Posterior vena cava (tissue), 2 donors: ENCODE measurements around the gene MACROD2. TPM values are rescaled to one million over a fixed set of nuclear protein-coding genes. Genes with fewer than 3 reads are reported as not detected.

Experiments
- DNase-seq: peaks from one replicate; pipeline ENCODE4 v3.0.0-alpha.2; 2020; ENCODE audit warnings: low spot score
- intact Hi-C, 2 donors: fragments of 100-400 bp; cut with DNase I; formaldehyde crosslinking; loops; one replicate each; pipeline versions ENCODE4 v1.14.1 to v1.14.2; 2022 to 2023
- total RNA-seq, 2 donors: library from RNA; stranded (reverse); fragmentation: NEBNext Ultra II Directional; extraction: Animal tissue kit (Norgen Biotek cat#: 25700); gene quantifications; one replicate each; pipeline ENCODE4 v1.2.1, GENCODE V29; 2021
- donor health status: DM: yes; HTN: yes; CAD: no.
- donor health status: DM: yes; HTN: yes; CAD: no.

Gene MACROD2
- total RNA-seq, 2 donors from 2014 or later: 15.5 to 25.5 TPM

DNA sequence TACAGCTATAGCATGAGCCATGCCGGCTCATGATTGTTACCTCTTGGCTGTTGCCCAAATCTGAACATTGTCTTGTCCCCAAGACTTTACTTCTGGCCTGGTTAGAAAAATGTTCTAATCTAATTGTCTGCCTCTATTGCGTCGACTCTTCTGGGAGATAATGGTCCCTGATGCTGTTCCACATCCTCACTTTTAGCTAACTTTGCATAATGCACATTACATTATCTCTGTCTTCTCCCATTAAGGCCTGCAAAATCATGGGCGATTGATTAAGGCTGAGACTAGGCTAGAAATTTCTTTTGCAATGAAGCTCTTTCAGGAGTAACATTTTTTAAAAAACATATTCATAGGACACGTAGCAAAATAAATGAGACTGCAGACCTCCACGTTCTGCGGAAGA lies 1616.9 kb downstream of the MACROD2 start:
- DNase-seq: no peak
- intact Hi-C loops: no loop called here

- no peak for DNase-seq
- intact Hi-C loops: no loop called here
Observed at GRCh38 chr20:15612769-15613168, 1617.5 kb downstream of the MACROD2 start.

GRCh38 chr20:15613530-15613929 lies 1618.2 kb downstream of the MACROD2 start:
- intact Hi-C loops: no loop called here
- no peak for DNase-seq

GRCh38 chr20:15616626-15617025 lies 1621.3 kb downstream of the MACROD2 start:
- intact Hi-C loops: no loop called here
- no peak for DNase-seq

DNA sequence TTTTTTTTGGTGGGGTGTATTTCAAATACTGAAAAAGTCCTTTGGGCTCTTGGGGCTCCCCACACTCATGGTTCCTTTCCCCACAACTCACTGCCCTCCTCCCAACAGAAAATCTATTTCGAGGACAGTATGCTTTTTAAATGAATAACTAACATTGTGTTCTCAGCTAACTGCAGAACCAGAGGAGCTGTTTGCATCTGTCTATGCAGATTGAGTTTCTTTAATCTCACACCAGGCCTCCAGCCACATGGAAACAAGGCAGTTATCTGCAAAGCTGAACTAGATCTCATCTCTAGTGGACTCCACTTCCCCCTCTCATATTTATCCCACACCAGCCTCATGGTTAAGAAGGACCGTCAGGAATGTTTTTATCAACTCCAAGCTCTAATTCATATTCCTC lies 1622.8 kb downstream of the MACROD2 start:
- intact Hi-C loops: no loop called here

GRCh38 chr20:15618912-15619311 lies 1623.6 kb downstream of the MACROD2 start:
- intact Hi-C loops: no loop called here
- DNase-seq: no peak

More for the DNA sequence above, 1622.8 kb downstream of the MACROD2 start:
- no peak for DNase-seq

- no peak for DNase-seq
- intact Hi-C loops: no loop called here
Observed at GRCh38 chr20:15619341-15619740, 1624.0 kb downstream of the MACROD2 start.

DNA sequence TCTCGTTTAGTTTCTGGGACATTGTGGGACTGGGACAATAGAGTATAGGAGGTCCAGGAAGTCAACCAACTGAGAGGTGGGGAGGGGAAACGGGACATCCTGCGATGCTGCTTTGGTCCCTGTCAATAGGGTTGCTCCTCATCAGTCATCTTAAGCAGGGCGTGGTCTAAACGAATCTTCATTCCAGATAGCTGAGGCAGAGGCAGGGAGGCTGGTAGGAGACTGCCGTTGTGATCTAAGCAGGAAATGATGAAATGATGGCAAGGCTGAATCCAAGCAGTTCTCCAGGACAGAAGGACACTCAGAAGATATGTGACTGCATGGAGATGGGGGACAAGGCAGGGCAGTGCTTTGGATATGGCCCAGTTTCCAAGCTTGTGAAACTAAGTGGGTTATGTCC lies 1624.5 kb downstream of the MACROD2 start:
- intact Hi-C loops: no loop called here
- no peak for DNase-seq

DNA sequence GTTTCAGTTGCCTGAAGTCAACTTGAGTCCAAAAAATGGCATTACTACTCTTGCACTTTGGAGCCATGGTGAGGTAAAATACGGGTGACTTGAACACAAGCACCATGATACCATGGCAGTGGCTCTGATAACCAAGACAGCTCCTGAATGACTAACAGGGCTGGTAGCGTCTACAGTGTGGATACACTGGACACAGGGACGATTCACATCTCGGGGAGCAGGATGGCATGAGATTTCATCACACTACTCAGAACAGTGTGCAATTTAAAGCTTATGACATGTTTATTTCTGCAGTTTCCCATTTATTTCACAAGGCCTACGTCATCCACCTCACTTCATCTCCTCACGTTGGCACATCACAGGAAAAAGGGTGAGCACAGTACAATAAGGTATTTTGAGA lies 1627.1 kb downstream of the MACROD2 start:
- DNase-seq: no peak
- intact Hi-C loops: no loop called here

GRCh38 chr20:15623215-15623614 lies 1627.9 kb downstream of the MACROD2 start:
- no peak for DNase-seq
- intact Hi-C loops: no loop called here

DNA sequence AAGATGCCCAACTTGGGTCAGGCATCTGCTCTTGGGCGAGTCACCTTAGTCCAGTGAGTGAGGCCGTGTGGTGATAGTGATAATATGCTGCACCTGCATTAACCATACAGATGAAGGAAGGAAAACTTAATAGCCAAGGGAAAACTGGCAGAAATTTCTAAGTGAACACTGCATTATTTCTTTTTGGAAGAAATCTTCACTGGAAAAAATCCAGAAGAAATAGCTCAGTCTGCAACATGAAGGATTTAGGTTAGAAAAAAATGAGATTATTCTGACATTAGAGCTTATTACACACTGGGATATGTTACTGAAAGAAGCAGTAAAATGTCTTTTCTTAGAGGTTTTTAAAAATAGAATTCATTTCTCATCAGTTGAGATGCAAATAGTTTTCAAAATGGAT lies 1630.7 kb downstream of the MACROD2 start:
- intact Hi-C loops: no loop called here

DNA sequence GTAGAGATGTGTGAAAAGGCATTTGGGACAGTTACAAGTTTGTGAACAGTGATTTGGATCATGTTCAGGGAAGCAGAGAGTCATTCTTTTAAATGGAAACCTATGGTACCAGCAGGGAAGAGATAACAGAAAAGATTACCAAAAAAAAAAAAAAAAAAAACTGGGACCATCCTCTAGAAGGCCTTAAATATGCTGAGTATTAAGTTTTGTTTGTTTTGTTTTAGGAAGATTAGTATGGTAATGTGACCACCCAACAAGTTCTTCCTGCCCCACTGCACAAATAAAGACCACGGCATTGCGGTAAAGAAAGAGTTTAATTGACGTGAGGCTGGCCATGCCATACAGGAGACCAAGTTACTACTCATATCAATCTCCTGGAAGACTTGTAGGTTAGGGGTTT lies 1631.8 kb downstream of the MACROD2 start:
- intact Hi-C loops: no loop called here
- DNase-seq: no peak

More for the DNA sequence above, 1630.7 kb downstream of the MACROD2 start:
- DNase-seq: no peak

DNA sequence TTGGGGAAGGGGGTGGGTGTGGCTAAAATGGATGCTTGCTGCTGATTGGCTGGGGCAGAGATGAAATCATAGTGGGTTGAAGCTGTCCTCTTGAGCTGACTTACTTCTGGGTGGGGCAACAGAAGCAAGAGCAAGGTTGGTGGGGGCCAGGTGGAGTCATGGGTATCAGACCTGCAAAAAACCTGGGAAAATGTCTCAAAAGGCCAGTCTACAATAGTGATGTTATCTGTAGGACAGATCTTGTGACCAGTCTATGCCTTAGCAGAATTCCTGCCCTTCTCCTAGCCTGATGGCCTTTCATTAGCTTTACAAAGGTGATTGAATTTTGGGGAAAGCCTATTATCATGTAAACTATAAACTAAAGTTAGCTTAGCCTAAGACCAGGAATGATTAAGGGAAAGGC lies 1632.2 kb downstream of the MACROD2 start:
- intact Hi-C loops: no loop called here
- DNase-seq: no peak

GRCh38 chr20:15628851-15629353 lies 1633.6 kb downstream of the MACROD2 start:
- no peak for DNase-seq
- intact Hi-C loops: no loop called here

GRCh38 chr20:15630360-15630759 lies 1635.0 kb downstream of the MACROD2 start:
- intact Hi-C loops: no loop called here
- no peak for DNase-seq

DNA sequence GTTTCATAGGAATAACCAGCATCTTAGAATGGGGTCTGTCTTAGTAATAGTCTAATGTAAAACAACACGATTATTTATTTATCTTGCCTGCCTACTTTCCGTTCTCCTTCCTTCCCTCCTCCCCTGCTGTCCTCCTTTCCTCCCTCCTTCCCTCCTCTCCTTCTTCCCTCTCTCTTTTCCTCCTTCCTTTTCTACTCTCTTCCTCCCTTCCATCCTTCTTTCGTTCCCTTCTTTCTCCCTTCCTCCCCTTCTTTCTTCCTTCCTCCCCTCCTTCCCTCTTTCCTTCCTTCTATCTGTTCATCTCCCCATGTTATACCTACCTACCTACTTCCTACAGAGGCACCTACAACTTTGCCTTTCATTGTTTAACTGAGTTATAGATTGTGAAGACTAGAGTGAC lies 1637.4 kb downstream of the MACROD2 start:
- intact Hi-C loops: no loop called here
- no peak for DNase-seq

GRCh38 chr20:15634102-15634501 lies 1638.8 kb downstream of the MACROD2 start:
- intact Hi-C loops: no loop called here
- DNase-seq: no peak

DNA sequence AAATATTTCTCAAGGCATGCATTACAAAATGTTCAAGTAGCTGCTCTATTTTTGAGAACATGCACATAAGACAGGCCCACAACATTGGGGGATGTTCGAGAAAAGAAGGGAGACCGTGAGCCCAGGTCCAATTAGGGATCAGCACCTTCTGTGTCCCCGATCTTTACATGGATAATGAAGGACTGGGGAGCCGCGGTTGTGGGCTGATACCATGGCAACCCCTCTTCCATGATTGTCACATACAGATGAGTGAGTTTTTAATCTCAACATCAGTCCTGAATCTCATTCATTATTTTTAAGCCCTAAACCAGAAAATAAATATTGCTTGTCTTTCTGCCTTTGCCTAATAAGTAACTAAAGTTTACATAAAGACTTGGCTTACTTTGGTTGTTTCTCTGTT lies 1642.2 kb downstream of the MACROD2 start:
- DNase-seq: no peak
- intact Hi-C loops: no loop called here

GRCh38 chr20:15637950-15638754 lies 1642.8 kb downstream of the MACROD2 start:
- intact Hi-C loops: no loop called here
- no peak for DNase-seq

GRCh38 chr20:15638816-15639215 lies 1643.5 kb downstream of the MACROD2 start:
- intact Hi-C loops: no loop called here
- no peak for DNase-seq

GRCh38 chr20:15639839-15640238 lies 1644.5 kb downstream of the MACROD2 start:
- intact Hi-C loops: no loop called here

More at GRCh38 chr20:15639839-15640238, 1644.5 kb downstream of the MACROD2 start:
- no peak for DNase-seq
